Measurements from ENCODE around the gene WDR73.

Gene WDR73

GRCh38 chr15:84654689-84655453 lies 788 bp upstream of the WDR73 start:
- TF ChIP-seq SIN3A (IDR thresholded peaks at IDR 0.05; ENCODE audit: borderline replicate concordance, insufficient read depth, low read length) (no peak), TAF1 (IDR thresholded peaks at IDR 0.05; ENCODE audit: borderline replicate concordance, insufficient read depth, low read length) (no peak), REST (IDR thresholded peaks at IDR 0.05; ENCODE audit: insufficient read depth in 1 of 2, low read depth in 2 of 2, low read length in 2 of 2) (no peak), POLR2AphosphoS5 (IDR thresholded peaks at IDR 0.05; ENCODE audit: low read depth, low read length) (no peak), FOXP2 (optimal IDR thresholded peaks at IDR 0.05; ENCODE audit: borderline replicate concordance, extremely low read depth, extremely low read length, insufficient read depth) (no peak)

GRCh38 chr15:84653584-84653909 lies 536 bp downstream of the WDR73 start:
- TF ChIP-seq POLR2AphosphoS5 (IDR thresholded peaks at IDR 0.05; ENCODE audit: low read depth, low read length) (no peak), SIN3A (IDR thresholded peaks at IDR 0.05; ENCODE audit: borderline replicate concordance, insufficient read depth, low read length) (no peak), TAF1 (IDR thresholded peaks at IDR 0.05; ENCODE audit: borderline replicate concordance, insufficient read depth, low read length) (no peak)

GRCh38 chr15:84649706-84650105 lies 4.4 kb downstream of the WDR73 start:
- TF ChIP-seq REST (IDR thresholded peaks at IDR 0.05; ENCODE audit: insufficient read depth in 1 of 2, low read depth in 2 of 2, low read length in 2 of 2) = no peak
- no peak for TF ChIP-seq FOXP2 (optimal IDR thresholded peaks at IDR 0.05; ENCODE audit: borderline replicate concordance, extremely low read depth, extremely low read length, insufficient read depth)
- TF ChIP-seq POLR2AphosphoS5 (IDR thresholded peaks at IDR 0.05; ENCODE audit: low read depth, low read length) = no peak
- no peak for TF ChIP-seq TAF1 (IDR thresholded peaks at IDR 0.05; ENCODE audit: borderline replicate concordance, insufficient read depth, low read length)
- TF ChIP-seq SIN3A (IDR thresholded peaks at IDR 0.05; ENCODE audit: borderline replicate concordance, insufficient read depth, low read length) = no peak

GRCh38 chr15:84648539-84648938 lies 5.5 kb downstream of the WDR73 start:
- TF ChIP-seq TAF1 (IDR thresholded peaks at IDR 0.05; ENCODE audit: borderline replicate concordance, insufficient read depth, low read length) (no peak), SIN3A (IDR thresholded peaks at IDR 0.05; ENCODE audit: borderline replicate concordance, insufficient read depth, low read length) (no peak), POLR2AphosphoS5 (IDR thresholded peaks at IDR 0.05; ENCODE audit: low read depth, low read length) (no peak), FOXP2 (optimal IDR thresholded peaks at IDR 0.05; ENCODE audit: borderline replicate concordance, extremely low read depth, extremely low read length, insufficient read depth) (no peak), REST (IDR thresholded peaks at IDR 0.05; ENCODE audit: insufficient read depth in 1 of 2, low read depth in 2 of 2, low read length in 2 of 2) (no peak)

- TF ChIP-seq POLR2AphosphoS5 (IDR thresholded peaks at IDR 0.05; ENCODE audit: low read depth, low read length) = no peak
- TF ChIP-seq REST (IDR thresholded peaks at IDR 0.05; ENCODE audit: insufficient read depth in 1 of 2, low read depth in 2 of 2, low read length in 2 of 2) = no peak
- TF ChIP-seq FOXP2 (optimal IDR thresholded peaks at IDR 0.05; ENCODE audit: borderline replicate concordance, extremely low read depth, extremely low read length, insufficient read depth) = no peak
- TF ChIP-seq SIN3A (IDR thresholded peaks at IDR 0.05; ENCODE audit: borderline replicate concordance, insufficient read depth, low read length) = no peak
- no peak for TF ChIP-seq TAF1 (IDR thresholded peaks at IDR 0.05; ENCODE audit: borderline replicate concordance, insufficient read depth, low read length)
These were observed 6.4 kb downstream of the WDR73 start for GRCh38 chr15:84647726-84648125.
